Measurements from ENCODE around the gene RRP1.

RRP1 gene

GRCh38 chr21:43777953-43778352, 11.4 kb upstream of the RRP1 start:
- no peak overlapping the region for H3K4me3 ChIP-seq (ENCODE audit: low read depth, low read length)
- TF ChIP-seq CTCF (IDR thresholded peaks at IDR 0.05; ENCODE audit: borderline replicate concordance, insufficient read depth, low read depth, low read length): no peak

GRCh38 chr21:43778469-43779335, 10.7 kb upstream of the RRP1 start:
- no peak overlapping the region for H3K4me3 ChIP-seq (ENCODE audit: low read depth, low read length)
- no peak for TF ChIP-seq CTCF (IDR thresholded peaks at IDR 0.05; ENCODE audit: borderline replicate concordance, insufficient read depth, low read depth, low read length)

DNA sequence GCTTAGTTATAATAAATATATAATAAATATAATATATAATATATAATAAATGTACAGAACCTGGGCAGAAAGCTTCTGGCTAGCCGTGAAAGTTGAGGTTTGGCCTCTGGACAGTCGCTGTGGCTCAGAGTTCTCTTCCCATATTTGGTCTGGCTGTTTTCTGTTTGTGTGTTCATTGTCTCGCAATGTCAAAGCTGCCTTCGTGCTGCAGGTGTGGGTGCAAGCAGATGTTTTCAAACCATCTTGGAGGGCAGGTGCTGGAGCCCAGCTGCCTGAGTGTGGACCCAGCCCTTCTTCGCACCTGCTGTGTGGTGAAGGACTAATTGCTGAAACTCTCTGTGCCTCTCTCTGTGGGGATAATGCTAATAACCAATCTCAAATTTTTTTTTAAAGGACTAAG, 9.7 kb upstream of the RRP1 start:
- no peak overlapping the region for H3K4me3 ChIP-seq (ENCODE audit: low read depth, low read length)
- no peak for TF ChIP-seq CTCF (IDR thresholded peaks at IDR 0.05; ENCODE audit: borderline replicate concordance, insufficient read depth, low read depth, low read length)

DNA sequence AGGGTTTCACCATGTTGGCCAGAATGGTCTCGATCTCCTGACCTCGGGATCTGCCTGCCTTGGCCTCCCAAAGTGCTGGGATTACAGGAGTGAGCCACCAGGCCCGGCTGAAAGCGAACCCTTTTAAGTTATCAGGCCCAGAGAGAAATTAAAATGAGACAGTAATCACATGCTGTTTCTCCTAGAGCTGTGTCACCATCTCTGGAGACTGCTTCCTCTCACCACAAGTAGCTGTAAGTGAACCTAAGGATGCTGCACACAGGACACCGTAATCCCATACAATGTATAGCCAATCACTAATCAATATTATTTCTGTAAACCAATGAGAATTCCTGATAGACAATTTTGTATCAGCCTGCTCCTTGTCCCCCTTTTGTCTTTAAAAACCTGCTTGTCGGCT, 7.5 kb upstream of the RRP1 start:
- H3K4me3 ChIP-seq (ENCODE audit: low read depth, low read length): no peak overlapping the region
- no peak for TF ChIP-seq CTCF (IDR thresholded peaks at IDR 0.05; ENCODE audit: borderline replicate concordance, insufficient read depth, low read depth, low read length)

DNA sequence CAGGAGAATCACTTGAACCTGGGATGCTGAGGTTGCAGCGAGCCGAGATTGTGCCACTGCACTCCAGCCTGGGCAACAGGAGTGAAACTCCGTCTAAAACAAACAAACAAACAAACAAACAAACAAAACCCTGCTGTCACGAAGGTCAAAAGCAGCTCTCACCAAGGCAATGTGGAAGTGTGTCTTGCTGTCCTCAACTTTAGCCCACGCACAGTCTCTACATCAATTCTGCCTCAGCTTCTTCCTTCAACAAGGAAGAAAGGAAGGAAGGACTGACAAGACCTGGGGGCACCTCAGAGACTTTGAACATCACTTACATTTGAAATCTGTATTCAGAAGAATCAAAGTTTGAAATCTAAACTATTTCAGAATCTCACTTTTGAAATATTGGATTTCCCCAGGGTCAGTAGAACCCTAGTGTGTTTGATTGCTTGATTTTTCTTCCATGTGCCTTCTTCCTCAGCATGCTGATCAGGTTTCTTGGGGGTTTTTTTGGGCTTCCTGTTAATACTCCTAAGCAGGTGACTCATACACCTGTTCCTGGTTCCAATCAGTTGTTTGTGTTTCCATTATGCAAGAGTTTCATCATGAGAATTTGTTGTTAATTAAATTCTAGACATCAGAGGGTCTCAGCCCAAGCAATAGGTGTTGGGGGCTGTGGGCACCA, 6.8 kb upstream of the RRP1 start:
- no peak for TF ChIP-seq CTCF (IDR thresholded peaks at IDR 0.05; ENCODE audit: borderline replicate concordance, insufficient read depth, low read depth, low read length)

GRCh38 chr21:43783098-43783700, 6.2 kb upstream of the RRP1 start:
- TF ChIP-seq CTCF (IDR thresholded peaks at IDR 0.05; ENCODE audit: borderline replicate concordance, insufficient read depth, low read depth, low read length): no peak
- no peak overlapping the region for H3K4me3 ChIP-seq (ENCODE audit: low read depth, low read length)

More for the DNA sequence above, 6.8 kb upstream of the RRP1 start:
- H3K4me3 ChIP-seq (ENCODE audit: low read depth, low read length): no peak overlapping the region

Data from GM12875 (cell line).